DND-41 (cell line): ENCODE data around the gene RMND5B.

Experiments used
- ATAC-seq: fragments of 200-7000 bp; cut with Tn5 transposase; 3 replicates; pipeline ENCODE4 v1.9.1; 2021; ENCODE audit warnings: low read depth; ENCODE audit not compliant: insufficient read depth
- DNase-seq: peaks from one replicate; pipeline ENCODE4 v3.0.0-alpha.2; 2020
- H2AFZ ChIP-seq: 2 replicates; pipeline ENCODE4 v1.6.0; 2012; ENCODE audit warnings: low read depth, low read length
- H3K27ac ChIP-seq: 2 replicates; pipeline ENCODE4 v1.5.1; 2012; ENCODE audit warnings: low read length, inconsistent platforms
- H3K27me3 ChIP-seq: fragments of 200-600 bp; sonication (generic); 2 replicates; pipeline ENCODE4 v1.6.0; 2012; ENCODE audit warnings: low read length, mild to moderate bottlenecking, inconsistent platforms; ENCODE audit not compliant: insufficient read depth, poor library complexity
- H3K36me3 ChIP-seq: 2 replicates; pipeline ENCODE4 v1.5.1; 2012; ENCODE audit warnings: low read length, inconsistent platforms; ENCODE audit not compliant: insufficient read depth
- H3K4me1 ChIP-seq: 2 replicates; pipeline ENCODE4 v1.5.1; 2012; ENCODE audit warnings: mild to moderate bottlenecking, low read length; ENCODE audit not compliant: insufficient read depth
- H3K4me2 ChIP-seq: 2 replicates; pipeline ENCODE4 v1.6.0; 2012; ENCODE audit warnings: mild to moderate bottlenecking, moderate library complexity, low read length, inconsistent platforms; ENCODE audit not compliant: insufficient read depth
- H3K4me3 ChIP-seq, 2 experiments: fragments of 200-600 bp in 1 of 2; shearing (Covaris generic) in 1 of 2; 2 replicates each; pipeline ENCODE4 v1.5.1; 2012 to 2016; ENCODE audit warnings: inconsistent platforms in 2 of 2, low read length in 2 of 2, mild to moderate bottlenecking in 2 of 2, low read depth in 1 of 2, moderate library complexity in 1 of 2
- H3K79me2 ChIP-seq: 2 replicates; pipeline ENCODE4 v1.6.0; 2012; ENCODE audit warnings: low read length, inconsistent platforms; ENCODE audit not compliant: insufficient read depth
- H3K9ac ChIP-seq: 2 replicates; pipeline ENCODE4 v1.6.0; 2012; ENCODE audit warnings: low read depth, mild to moderate bottlenecking, inconsistent platforms, low read length, moderate library complexity
- H3K9me3 ChIP-seq: 2 replicates; pipeline ENCODE4 v1.5.1; 2012; ENCODE audit warnings: low read length, moderate library complexity, mild to moderate bottlenecking, inconsistent platforms; ENCODE audit not compliant: insufficient read depth, severe bottlenecking
- H4K20me1 ChIP-seq: 2 replicates; pipeline ENCODE4 v1.6.0; 2012; ENCODE audit warnings: low read length; ENCODE audit not compliant: insufficient read depth
- CTCF ChIP-seq: IDR thresholded peaks from 2 replicates; pipeline ENCODE4 v1.5.1; 2012; ENCODE audit warnings: borderline replicate concordance, low read length, moderate library complexity, mild to moderate bottlenecking; ENCODE audit not compliant: poor library complexity, severe bottlenecking; ENCODE audit errors: extremely low read depth
- EZH2 ChIP-seq: IDR thresholded peaks from 3 replicates; pipeline ENCODE4 v1.6.1; 2012; ENCODE audit warnings: borderline replicate concordance, low read depth, mild to moderate bottlenecking, moderate library complexity, low read length, inconsistent platforms; ENCODE audit not compliant: severe bottlenecking

The RMND5B gene

GRCh38 chr5:178130576-178131445 lies at the start of gene RMND5B:
Gene RMND5B (plus strand): TSS chr5:178131014. CDS start chr5:178138120, 7,106 bp downstream.
- peaks cover 3% of the 10 kb centered on the region; the same call in 1 of the 2 replicates for H4K20me1 ChIP-seq
- peak within 1 kb of the TSS; percentile 97 for H2AFZ ChIP-seq
- H3K79me2 ChIP-seq, result peaks cover 27% of the 10 kb centered on the region
- ATAC-seq (peak; percentile 89), DNase-seq (peak; percentile 84)
- peak within 1 kb of the TSS; percentile 89 for H3K27ac ChIP-seq
- peaks cover 17% of the 10 kb centered on the region for H3K36me3 ChIP-seq
- peaks cover 25% of the 10 kb centered on the region for H3K4me1 ChIP-seq
- peak within 1 kb of the TSS; percentile 99 for H3K9ac ChIP-seq
- TF ChIP-seq EZH2 (no peak), CTCF (no peak)
- no peaks in the 10 kb centered on the region for H3K27me3 ChIP-seq
- H3K9me3 ChIP-seq, result no peaks in the 10 kb centered on the region
- peak within 1 kb of the TSS; percentile 77 for H3K4me2 ChIP-seq
- H3K4me3 ChIP-seq, result peak within 1 kb of the TSS; percentile 87 to 92

GRCh38 chr5:178081571-178082243 lies 49.1 kb upstream of the RMND5B start:
- Histone ChIP-seq H3K4me3 (no peak overlapping the region), H2AFZ (no peak overlapping the region), H4K20me1 (no peaks in the 10 kb centered on the region), H3K36me3 (no peaks in the 10 kb centered on the region), H3K27ac (no peak overlapping the region), H3K27me3 (peaks cover 10% of the 10 kb centered on the region), H3K4me2 (no peak overlapping the region), H3K9ac (no peak overlapping the region), H3K4me1 (no peaks in the 10 kb centered on the region), H3K79me2 (no peaks in the 10 kb centered on the region), H3K9me3 (no peaks in the 10 kb centered on the region)
- no peak for ATAC-seq
- no peak for DNase-seq
- TF ChIP-seq EZH2, result no peak
- TF ChIP-seq CTCF, result no peak

GRCh38 chr5:178083922-178084321 lies 46.9 kb upstream of the RMND5B start:
- DNase-seq (no peak), ATAC-seq (no peak)
- no peak overlapping the region for H3K4me3 ChIP-seq
- TF ChIP-seq EZH2 (no peak), CTCF (no peak)
- no peak overlapping the region for H3K9ac ChIP-seq
- H3K27ac ChIP-seq, result no peak overlapping the region
- no peaks in the 10 kb centered on the region for H3K9me3 ChIP-seq
- H4K20me1 ChIP-seq, result no peaks in the 10 kb centered on the region
- H3K4me2 ChIP-seq, result no peak overlapping the region
- no peaks in the 10 kb centered on the region for H3K4me1 ChIP-seq
- H3K36me3 ChIP-seq, result no peaks in the 10 kb centered on the region
- no peak overlapping the region for H2AFZ ChIP-seq
- H3K27me3 ChIP-seq, result peaks cover 8% of the 10 kb centered on the region
- H3K79me2 ChIP-seq, result no peaks in the 10 kb centered on the region
